ENCODE results near the gene MAGEA9B.

MAGEA9B gene

GRCh38 chrX:149572743-149573142 is 14.5 kb downstream of the MAGEA9B start:
- DNase-seq (no peak), ATAC-seq (ENCODE audit: insufficient read depth, low read depth) (no peak)
- no peak overlapping the region for H2AFZ ChIP-seq (ENCODE audit: low read depth, low read length)
- H3K4me1 ChIP-seq (ENCODE audit: insufficient read depth, low read length): no peaks in the 10 kb centered on the region
- no peaks in the 10 kb centered on the region for H3K36me3 ChIP-seq (ENCODE audit: insufficient read depth, low read length)
- no peaks in the 10 kb centered on the region for H3K9me3 ChIP-seq (ENCODE audit: insufficient read depth, low read length, severe bottlenecking)
- H4K20me1 ChIP-seq (ENCODE audit: insufficient read depth, low read length): no peaks in the 10 kb centered on the region
- no peak overlapping the region for H3K4me2 ChIP-seq (ENCODE audit: insufficient read depth, low read length)
- H3K4me3 ChIP-seq (ENCODE audit: low read depth in 1 of 2, low read length in 2 of 2): no peak overlapping the region
- H3K27me3 ChIP-seq (ENCODE audit: insufficient read depth, low read length, poor library complexity): no peaks in the 10 kb centered on the region
- H3K79me2 ChIP-seq (ENCODE audit: insufficient read depth, low read length): no peaks in the 10 kb centered on the region
- H3K9ac ChIP-seq (ENCODE audit: low read depth, low read length): no peak overlapping the region
- TF ChIP-seq EZH2 (IDR thresholded peaks at IDR 0.05; ENCODE audit: borderline replicate concordance, low read depth, low read length, severe bottlenecking): no peak
- TF ChIP-seq, protein P1, sequence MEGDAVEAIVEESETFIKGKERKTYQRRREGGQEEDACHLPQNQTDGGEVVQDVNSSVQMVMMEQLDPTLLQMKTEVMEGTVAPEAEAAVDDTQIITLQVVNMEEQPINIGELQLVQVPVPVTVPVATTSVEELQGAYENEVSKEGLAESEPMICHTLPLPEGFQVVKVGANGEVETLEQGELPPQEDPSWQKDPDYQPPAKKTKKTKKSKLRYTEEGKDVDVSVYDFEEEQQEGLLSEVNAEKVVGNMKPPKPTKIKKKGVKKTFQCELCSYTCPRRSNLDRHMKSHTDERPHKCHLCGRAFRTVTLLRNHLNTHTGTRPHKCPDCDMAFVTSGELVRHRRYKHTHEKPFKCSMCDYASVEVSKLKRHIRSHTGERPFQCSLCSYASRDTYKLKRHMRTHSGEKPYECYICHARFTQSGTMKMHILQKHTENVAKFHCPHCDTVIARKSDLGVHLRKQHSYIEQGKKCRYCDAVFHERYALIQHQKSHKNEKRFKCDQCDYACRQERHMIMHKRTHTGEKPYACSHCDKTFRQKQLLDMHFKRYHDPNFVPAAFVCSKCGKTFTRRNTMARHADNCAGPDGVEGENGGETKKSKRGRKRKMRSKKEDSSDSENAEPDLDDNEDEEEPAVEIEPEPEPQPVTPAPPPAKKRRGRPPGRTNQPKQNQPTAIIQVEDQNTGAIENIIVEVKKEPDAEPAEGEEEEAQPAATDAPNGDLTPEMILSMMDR (IDR thresholded peaks at IDR 0.05; ENCODE audit: borderline replicate concordance, extremely low read depth, low read length, poor library complexity, severe bottlenecking): no peak
- H3K27ac ChIP-seq (ENCODE audit: low read length): no peak overlapping the region

DNA sequence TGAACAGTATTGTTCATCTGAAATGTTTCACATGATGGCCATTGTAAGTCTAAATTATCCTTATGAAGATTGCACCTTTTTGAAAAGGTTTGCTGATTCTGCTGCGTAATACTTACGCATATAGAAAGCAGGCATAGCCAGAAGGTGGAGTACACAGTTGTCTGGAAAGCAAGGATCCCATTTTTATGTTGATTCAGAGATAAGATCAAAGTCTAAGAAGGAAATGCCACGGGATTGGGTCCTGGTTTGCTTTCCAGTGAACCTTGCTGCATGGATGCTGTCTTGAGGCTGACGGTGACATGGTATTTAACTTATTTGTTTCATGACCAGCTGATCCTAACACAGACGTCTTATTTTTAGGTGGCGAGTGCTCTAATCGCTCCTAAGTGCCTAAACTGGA is 15.5 kb downstream of the MAGEA9B start:
- Histone ChIP-seq H3K36me3 (ENCODE audit: insufficient read depth, low read length) (no peaks in the 10 kb centered on the region), H3K9me3 (ENCODE audit: insufficient read depth, low read length, severe bottlenecking) (no peaks in the 10 kb centered on the region), H4K20me1 (ENCODE audit: insufficient read depth, low read length) (no peaks in the 10 kb centered on the region), H3K79me2 (ENCODE audit: insufficient read depth, low read length) (no peaks in the 10 kb centered on the region), H3K4me2 (ENCODE audit: insufficient read depth, low read length) (no peak overlapping the region), H3K4me3 (ENCODE audit: low read depth in 1 of 2, low read length in 2 of 2) (no peak overlapping the region), H2AFZ (ENCODE audit: low read depth, low read length) (no peak overlapping the region), H3K27ac (ENCODE audit: low read length) (no peak overlapping the region), H3K9ac (ENCODE audit: low read depth, low read length) (no peak overlapping the region), H3K4me1 (ENCODE audit: insufficient read depth, low read length) (no peaks in the 10 kb centered on the region), H3K27me3 (ENCODE audit: insufficient read depth, low read length, poor library complexity) (no peaks in the 10 kb centered on the region)
- DNase-seq (no peak), ATAC-seq (ENCODE audit: insufficient read depth, low read depth) (no peak)
- no peak for TF ChIP-seq EZH2 (IDR thresholded peaks at IDR 0.05; ENCODE audit: borderline replicate concordance, low read depth, low read length, severe bottlenecking)
- TF ChIP-seq, protein P1 (IDR thresholded peaks at IDR 0.05; ENCODE audit: borderline replicate concordance, extremely low read depth, low read length, poor library complexity, severe bottlenecking): no peak

- no peaks in the 10 kb centered on the region for H3K27me3 ChIP-seq (ENCODE audit: insufficient read depth, low read length, poor library complexity)
- no peaks in the 10 kb centered on the region for H3K4me1 ChIP-seq (ENCODE audit: insufficient read depth, low read length)
- no peaks in the 10 kb centered on the region for H4K20me1 ChIP-seq (ENCODE audit: insufficient read depth, low read length)
- DNase-seq: no peak
- H3K36me3 ChIP-seq (ENCODE audit: insufficient read depth, low read length): no peaks in the 10 kb centered on the region
- TF ChIP-seq, protein P1 (IDR thresholded peaks at IDR 0.05; ENCODE audit: borderline replicate concordance, extremely low read depth, low read length, poor library complexity, severe bottlenecking): no peak
- ATAC-seq (ENCODE audit: insufficient read depth, low read depth): no peak
- no peaks in the 10 kb centered on the region for H3K9me3 ChIP-seq (ENCODE audit: insufficient read depth, low read length, severe bottlenecking)
- H3K4me3 ChIP-seq (ENCODE audit: low read depth in 1 of 2, low read length in 2 of 2): no peak overlapping the region
- no peaks in the 10 kb centered on the region for H3K79me2 ChIP-seq (ENCODE audit: insufficient read depth, low read length)
- H3K27ac ChIP-seq (ENCODE audit: low read length): no peak overlapping the region
- no peak overlapping the region for H3K9ac ChIP-seq (ENCODE audit: low read depth, low read length)
- H2AFZ ChIP-seq (ENCODE audit: low read depth, low read length): no peak overlapping the region
- H3K4me2 ChIP-seq (ENCODE audit: insufficient read depth, low read length): no peak overlapping the region
Measured at GRCh38 chrX:149570668-149571067, 16.6 kb downstream of the MAGEA9B start.

DNA sequence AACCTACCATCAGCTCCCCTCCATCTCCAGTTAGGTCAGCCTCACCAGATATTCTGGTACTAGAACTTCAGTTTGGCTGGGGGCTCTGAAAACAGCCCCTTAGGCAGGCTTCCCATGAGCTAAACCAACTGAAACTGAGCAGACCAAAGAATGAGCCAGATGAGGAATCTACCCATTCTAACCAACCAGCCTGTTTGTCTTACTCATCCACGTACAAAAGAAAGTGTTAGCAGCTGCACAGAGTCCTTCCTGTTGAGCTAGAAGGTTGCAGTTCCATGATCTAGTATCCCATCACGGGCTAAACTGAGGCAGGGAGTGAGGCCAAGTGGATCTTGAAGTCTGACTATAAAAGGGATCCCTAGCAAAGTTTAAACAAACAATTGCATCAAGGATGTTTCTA is 17.5 kb downstream of the MAGEA9B start:
- ATAC-seq (ENCODE audit: insufficient read depth, low read depth): no peak
- H3K36me3 ChIP-seq (ENCODE audit: insufficient read depth, low read length): no peaks in the 10 kb centered on the region

More for the DNA sequence above, 17.5 kb downstream of the MAGEA9B start:
- no peak overlapping the region for H2AFZ ChIP-seq (ENCODE audit: low read depth, low read length)
- H3K9me3 ChIP-seq (ENCODE audit: insufficient read depth, low read length, severe bottlenecking): no peaks in the 10 kb centered on the region
- no peak overlapping the region for H3K4me3 ChIP-seq (ENCODE audit: low read depth in 1 of 2, low read length in 2 of 2)
- no peak overlapping the region for H3K9ac ChIP-seq (ENCODE audit: low read depth, low read length)
- no peak overlapping the region for H3K27ac ChIP-seq (ENCODE audit: low read length)
- H3K27me3 ChIP-seq (ENCODE audit: insufficient read depth, low read length, poor library complexity): no peaks in the 10 kb centered on the region
- DNase-seq: no peak
- H3K79me2 ChIP-seq (ENCODE audit: insufficient read depth, low read length): no peaks in the 10 kb centered on the region
- no peaks in the 10 kb centered on the region for H3K4me1 ChIP-seq (ENCODE audit: insufficient read depth, low read length)
- H3K4me2 ChIP-seq (ENCODE audit: insufficient read depth, low read length): no peak overlapping the region
- no peaks in the 10 kb centered on the region for H4K20me1 ChIP-seq (ENCODE audit: insufficient read depth, low read length)
- TF ChIP-seq, protein P1 (IDR thresholded peaks at IDR 0.05; ENCODE audit: borderline replicate concordance, extremely low read depth, low read length, poor library complexity, severe bottlenecking): no peak
- TF ChIP-seq EZH2 (IDR thresholded peaks at IDR 0.05; ENCODE audit: borderline replicate concordance, low read depth, low read length, severe bottlenecking): no peak
